ENCODE data around the gene CLSTN3. TPM values are rescaled to one million over a fixed set of nuclear protein-coding genes. Genes with fewer than 3 reads are reported as not detected.

Gene CLSTN3
- total and polyA plus RNA-seq, 2 experiments from 2014 or later, result 5.0 to 46.9 TPM

- TF ChIP-seq ZNF331 (CRISPR knock-in tag; IDR thresholded peaks at IDR 0.05; ENCODE audit: low read depth), result no peak
- TF ChIP-seq ZNF462 (CRISPR knock-in tag; IDR thresholded peaks at IDR 0.05), result no peak
- ATAC-seq, result no peak
- no peak overlapping the region for H3K27ac Mint-ChIP-seq
- Histone ChIP-seq H2AFZ (no peak overlapping the region), H3K9me2 (ENCODE audit: insufficient read depth) (peaks cover 9% of the 10 kb centered on the region; the same call in 1 of the 2 replicates), H3K4me1 (ENCODE audit: insufficient read depth) (no peaks in the 10 kb centered on the region), H4K20me1 (replicated peaks; ENCODE audit: insufficient read depth) (no peaks in the 10 kb centered on the region), H3K79me2 (replicated peaks; ENCODE audit: insufficient read depth) (no peaks in the 10 kb centered on the region), H3K36me3 (ENCODE audit: insufficient read depth) (no peaks in the 10 kb centered on the region), H3K27ac (ENCODE audit: low read depth) (no peak overlapping the region), H3K27me3 (ENCODE audit: insufficient read depth) (no peaks in the 10 kb centered on the region), H3K4me3 (no peak overlapping the region), H3K4me2 (no peak overlapping the region), H3F3A (replicated peaks; ENCODE audit: low read depth) (no peaks in the 10 kb centered on the region)
- peaks cover 66% of the 10 kb centered on the region for H3K9me3 Mint-ChIP-seq
- DNase-seq (ENCODE audit: low spot score), result no peak
- H3K4me1 Mint-ChIP-seq, result no peaks in the 10 kb centered on the region
- no peak overlapping the region for H3K4me3 Mint-ChIP-seq
- H3K36me3 Mint-ChIP-seq (ENCODE audit: low read depth), result peaks cover 13% of the 10 kb centered on the region; the same call in 2 of the 3 replicates
- peaks cover 4% of the 10 kb centered on the region for H3K27me3 Mint-ChIP-seq (ENCODE audit: insufficient read depth, low read depth, poor library complexity)
These were observed 45.3 kb downstream of the CLSTN3 start for GRCh38 chr12:7175493-7175892.

- no peak for ATAC-seq
- no peaks in the 10 kb centered on the region for H3F3A ChIP-seq (replicated peaks; ENCODE audit: low read depth)
- Mint-ChIP-seq H3K36me3 (ENCODE audit: low read depth) (peaks cover 6% of the 10 kb centered on the region; the same call in 2 of the 3 replicates), H3K9me3 (peaks cover 61% of the 10 kb centered on the region), H3K27ac (no peak overlapping the region), H3K27me3 (ENCODE audit: insufficient read depth, low read depth, poor library complexity) (peaks cover 4% of the 10 kb centered on the region), H3K4me3 (no peak overlapping the region), H3K4me1 (no peaks in the 10 kb centered on the region)
- no peaks in the 10 kb centered on the region for H4K20me1 ChIP-seq (replicated peaks; ENCODE audit: insufficient read depth)
- H3K4me1 ChIP-seq (ENCODE audit: insufficient read depth), result no peaks in the 10 kb centered on the region
- no peaks in the 10 kb centered on the region for H3K36me3 ChIP-seq (ENCODE audit: insufficient read depth)
- no peaks in the 10 kb centered on the region for H3K27me3 ChIP-seq (ENCODE audit: insufficient read depth)
- no peak overlapping the region for H3K27ac ChIP-seq (ENCODE audit: low read depth)
- DNase-seq (ENCODE audit: low spot score), result no peak
- no peak overlapping the region for H3K4me3 ChIP-seq
- H3K79me2 ChIP-seq (replicated peaks; ENCODE audit: insufficient read depth), result no peaks in the 10 kb centered on the region
- no peak overlapping the region for H2AFZ ChIP-seq
- H3K9me2 ChIP-seq (ENCODE audit: insufficient read depth), result peaks cover 14% of the 10 kb centered on the region; the same call in 1 of the 2 replicates
- H3K4me2 ChIP-seq, result no peak overlapping the region
- no peak for TF ChIP-seq CREB1 (CRISPR knock-in tag; IDR thresholded peaks at IDR 0.05; ENCODE audit: low read depth)
- no peak for TF ChIP-seq POLR2AphosphoS5 (IDR thresholded peaks at IDR 0.05; ENCODE audit: low read depth)
- TF ChIP-seq REST (IDR thresholded peaks at IDR 0.05; ENCODE audit: unreplicated experiment), result no peak
- TF ChIP-seq JUNB (IDR thresholded peaks at IDR 0.05; ENCODE audit: unreplicated experiment), result no peak
- TF ChIP-seq EZH2 (IDR thresholded peaks at IDR 0.05; ENCODE audit: low read depth, unreplicated experiment), result no peak
- no peak for TF ChIP-seq EZH2phosphoT487 (IDR thresholded peaks at IDR 0.05; ENCODE audit: unreplicated experiment)
- no peak for TF ChIP-seq CTCF (conservative IDR thresholded peaks at IDR 0.05; ENCODE audit: low read depth in 2 of 2)
- TF ChIP-seq ZNF114 (CRISPR knock-in tag; IDR thresholded peaks at IDR 0.05), result no peak
- TF ChIP-seq ZNF331 (CRISPR knock-in tag; IDR thresholded peaks at IDR 0.05; ENCODE audit: low read depth), result no peak
- TF ChIP-seq NANOG (IDR thresholded peaks at IDR 0.05; ENCODE audit: borderline replicate concordance), result no peak
These were observed 46.4 kb downstream of the CLSTN3 start for GRCh38 chr12:7176595-7176994.
